NT2/D1 (cell line): ENCODE results near the gene RPS3A.
"Not testable (repeated sequence)": the region's sequence is repeated elsewhere in the genome, so short reads cannot be mapped to it uniquely, and the experiment has no call there.

Experiments used
- DNase-seq: peaks from one replicate; pipeline ENCODE4 v3.0.0-alpha.2; 2011; ENCODE audit warnings: low read depth, low spot score
- H3K27me3 ChIP-seq: 2 replicates; pipeline ENCODE4 v1.6.0; 2011; ENCODE audit warnings: mild to moderate bottlenecking; ENCODE audit not compliant: insufficient read length, insufficient read depth
- H3K36me3 ChIP-seq: 2 replicates; pipeline ENCODE4 v1.6.1; 2011; ENCODE audit warnings: mild to moderate bottlenecking, low read length, mixed read lengths; ENCODE audit not compliant: insufficient read depth, insufficient read length
- H3K4me1 ChIP-seq: 2 replicates; pipeline ENCODE4 v1.5.1; 2011; ENCODE audit not compliant: insufficient read depth, insufficient read length
- H3K4me3 ChIP-seq: 2 replicates; pipeline ENCODE4 v1.5.1; 2011; ENCODE audit warnings: low read depth; ENCODE audit not compliant: insufficient read length
- H3K9ac ChIP-seq: 2 replicates; pipeline ENCODE4 v1.6.0; 2011; ENCODE audit warnings: low read depth; ENCODE audit not compliant: insufficient read length
- H3K9me3 ChIP-seq: 2 replicates; pipeline ENCODE4 v1.5.1; 2011; ENCODE audit warnings: mild to moderate bottlenecking, low read length; ENCODE audit not compliant: insufficient read depth
- SUZ12 ChIP-seq: IDR thresholded peaks from 2 replicates; pipeline ENCODE4 v1.6.1; 2011; ENCODE audit not compliant: insufficient read length, insufficient read depth; ENCODE audit errors: extremely low read depth
- YY1 ChIP-seq: IDR thresholded peaks from 2 replicates; pipeline ENCODE4 v1.6.1; 2011; ENCODE audit not compliant: insufficient read length, insufficient read depth
- ZNF274 ChIP-seq: IDR thresholded peaks from 2 replicates; pipeline ENCODE4 v1.6.1; 2011; ENCODE audit warnings: mild to moderate bottlenecking, low read depth, low read length

RPS3A gene

GRCh38 chr4:151114986-151115385, 15.6 kb downstream of the RPS3A start:
- Histone ChIP-seq H3K4me3 (no peak overlapping the region), H3K9ac (no peak overlapping the region), H3K4me1 (no peaks in the 10 kb centered on the region), H3K27me3 (no peaks in the 10 kb centered on the region), H3K9me3 (no peaks in the 10 kb centered on the region), H3K36me3 (peaks cover 6% of the 10 kb centered on the region)
- TF ChIP-seq YY1 (no peak), SUZ12 (no peak), ZNF274 (no peak)
- no peak for DNase-seq

- H3K27me3 ChIP-seq = no peaks in the 10 kb centered on the region
- peak; percentile 35 for DNase-seq
- TF ChIP-seq ZNF274 = no peak
- no peak for TF ChIP-seq YY1
- TF ChIP-seq SUZ12 = no peak
- H3K4me3 ChIP-seq = no peak overlapping the region
- no peaks in the 10 kb centered on the region for H3K4me1 ChIP-seq
- no peaks in the 10 kb centered on the region for H3K9me3 ChIP-seq
- H3K36me3 ChIP-seq = peaks cover 13% of the 10 kb centered on the region
- H3K9ac ChIP-seq = no peak overlapping the region
These were observed 18.0 kb downstream of the RPS3A start for GRCh38 chr4:151117371-151117962.

GRCh38 chr4:151129796-151130195, 30.4 kb downstream of the RPS3A start:
- H3K27me3 ChIP-seq = no peaks in the 10 kb centered on the region
- TF ChIP-seq ZNF274 = no peak
- H3K36me3 ChIP-seq = peaks cover 36% of the 10 kb centered on the region
- no peak overlapping the region for H3K4me3 ChIP-seq
- H3K4me1 ChIP-seq = no peaks in the 10 kb centered on the region
- no peak overlapping the region for H3K9ac ChIP-seq
- no peak for DNase-seq
- no peaks in the 10 kb centered on the region for H3K9me3 ChIP-seq

GRCh38 chr4:151133311-151133710, 33.9 kb downstream of the RPS3A start:
- Histone ChIP-seq H3K9ac (no peak overlapping the region), H3K36me3 (peaks cover 30% of the 10 kb centered on the region), H3K27me3 (no peaks in the 10 kb centered on the region), H3K4me3 (no peak overlapping the region), H3K4me1 (no peaks in the 10 kb centered on the region), H3K9me3 (no peaks in the 10 kb centered on the region)
- DNase-seq = no peak
- TF ChIP-seq ZNF274 (no peak), YY1 (no peak), SUZ12 (no peak)

GRCh38 chr4:151136048-151136447, 36.6 kb downstream of the RPS3A start:
- not testable (repeated sequence) for H3K9me3 ChIP-seq, H3K27me3 ChIP-seq, H3K9ac ChIP-seq, H3K4me1 ChIP-seq, H3K4me3 ChIP-seq, DNase-seq
- H3K36me3 ChIP-seq = peaks cover 22% of the 10 kb centered on the region

GRCh38 chr4:151139814-151140213, 40.4 kb downstream of the RPS3A start:
- H3K4me1 ChIP-seq = no peaks in the 10 kb centered on the region
- no peak overlapping the region for H3K9ac ChIP-seq
- no peak overlapping the region for H3K4me3 ChIP-seq
- TF ChIP-seq SUZ12 (no peak), ZNF274 (no peak), YY1 (no peak)
- H3K36me3 ChIP-seq = peaks cover 20% of the 10 kb centered on the region
- H3K9me3 ChIP-seq = no peaks in the 10 kb centered on the region
- H3K27me3 ChIP-seq = no peaks in the 10 kb centered on the region
- no peak for DNase-seq

- Histone ChIP-seq H3K4me1 (no peaks in the 10 kb centered on the region), H3K36me3 (peaks cover 21% of the 10 kb centered on the region), H3K9ac (no peak overlapping the region), H3K9me3 (no peaks in the 10 kb centered on the region), H3K27me3 (no peaks in the 10 kb centered on the region), H3K4me3 (no peak overlapping the region)
- DNase-seq = no peak
- TF ChIP-seq ZNF274 (no peak), YY1 (no peak), SUZ12 (no peak)
These were observed 43.3 kb downstream of the RPS3A start for GRCh38 chr4:151142758-151143157.

GRCh38 chr4:151143162-151143561, 43.7 kb downstream of the RPS3A start:
- H3K27me3 ChIP-seq = no peaks in the 10 kb centered on the region
- no peaks in the 10 kb centered on the region for H3K4me1 ChIP-seq
- no peaks in the 10 kb centered on the region for H3K9me3 ChIP-seq
- peaks cover 24% of the 10 kb centered on the region for H3K36me3 ChIP-seq
- H3K4me3 ChIP-seq = no peak overlapping the region
- no peak overlapping the region for H3K9ac ChIP-seq
- DNase-seq = no peak
- TF ChIP-seq ZNF274 = no peak
- no peak for TF ChIP-seq SUZ12
- TF ChIP-seq YY1 = no peak
